Right ventricle myocardium superior (tissue), 1 donor: ENCODE data around the gene MRPL38. TPM values are rescaled to one million over a fixed set of nuclear protein-coding genes. Genes with fewer than 3 reads are reported as not detected.

Source experiments
- total RNA-seq: library from RNA; stranded (reverse); fragmentation: NEBNext Ultra II Directional; extraction: Animal tissue kit (Norgen Biotek cat#: 25700); gene quantifications from one replicate; pipeline ENCODE4 v1.2.1, GENCODE V29; 2021
- donor health status: DM: no; HTN: yes; CAD: no; lungs with severe emphysema.

The MRPL38 gene
- total RNA-seq, 1 donor from 2014 or later = 113 TPM

Other genes with a start within 250 kb of the MRPL38 start
- 14.1 TPM for gene RECQL5, start 237.7 kb downstream of the MRPL38 start, total RNA-seq
- 40.0 TPM for gene SAP30BP, start 237.5 kb downstream of the MRPL38 start, total RNA-seq
- gene ITGB4, start 183.4 kb downstream of the MRPL38 start, total RNA-seq = 9.4 TPM
- 23.3 TPM for gene GALK1, start 139.7 kb downstream of the MRPL38 start, total RNA-seq
- 14.3 TPM for gene UNK, start 120.1 kb downstream of the MRPL38 start, total RNA-seq
- 10.6 TPM for gene UNC13D, start 60.5 kb downstream of the MRPL38 start, total RNA-seq
- 145 TPM for gene WBP2, start 49.5 kb downstream of the MRPL38 start, total RNA-seq
- gene TRIM47, start 26.3 kb downstream of the MRPL38 start, total RNA-seq = 33.4 TPM
- gene TRIM65, start 7.9 kb downstream of the MRPL38 start, total RNA-seq = 9.1 TPM
- gene FBF1, start 36.2 kb upstream of the MRPL38 start, total RNA-seq = 4.7 TPM
- 83.6 TPM for gene ACOX1, start 74.3 kb upstream of the MRPL38 start, total RNA-seq
- gene TEN1, start 74.4 kb upstream of the MRPL38 start, total RNA-seq = 7.6 TPM
- 1.8 TPM for gene CDK3, start 96.0 kb upstream of the MRPL38 start, total RNA-seq
- 0.08 TPM for gene EVPL, start 122.4 kb upstream of the MRPL38 start, total RNA-seq
- gene SRP68, start 167.6 kb upstream of the MRPL38 start, total RNA-seq = 57.9 TPM
- not detected for gene GALR2, start 169.9 kb upstream of the MRPL38 start, total RNA-seq
- gene ZACN, start 174.3 kb upstream of the MRPL38 start, total RNA-seq = not detected
- gene EXOC7, start 198.9 kb upstream of the MRPL38 start, total RNA-seq = 74.7 TPM
- not detected for gene FOXJ1, start 236.4 kb upstream of the MRPL38 start, total RNA-seq